ENCODE measurements around the gene DMRT1.

The DMRT1 gene

GRCh38 chr9:1014640-1015039 lies 173.1 kb downstream of the DMRT1 start:
- ATAC-seq (ENCODE audit: low read depth) (no peak), DNase-seq (ENCODE audit: low spot score) (no peak)
- no peak overlapping the region for H3K4me3 ChIP-seq (ENCODE audit: severe bottlenecking)
- no peaks in the 10 kb centered on the region for H3K9me3 ChIP-seq (ENCODE audit: severe bottlenecking)
- H3K27me3 ChIP-seq (ENCODE audit: insufficient read depth, poor library complexity, severe bottlenecking), result no peaks in the 10 kb centered on the region
- no peaks in the 10 kb centered on the region for H3K36me3 ChIP-seq (ENCODE audit: low read depth)
- no peaks in the 10 kb centered on the region for H3K4me1 ChIP-seq (ENCODE audit: insufficient read depth, poor library complexity, severe bottlenecking)
- TF ChIP-seq CTCF (IDR thresholded peaks at IDR 0.05; ENCODE audit: poor library complexity, severe bottlenecking), result no peak
- H3K27ac ChIP-seq (ENCODE audit: poor library complexity, severe bottlenecking), result no peak overlapping the region

- Histone ChIP-seq H3K27me3 (ENCODE audit: insufficient read depth, poor library complexity, severe bottlenecking) (no peaks in the 10 kb centered on the region), H3K9me3 (ENCODE audit: severe bottlenecking) (no peaks in the 10 kb centered on the region), H3K27ac (ENCODE audit: poor library complexity, severe bottlenecking) (no peak overlapping the region), H3K36me3 (ENCODE audit: low read depth) (no peaks in the 10 kb centered on the region), H3K4me3 (ENCODE audit: severe bottlenecking) (no peak overlapping the region), H3K4me1 (ENCODE audit: insufficient read depth, poor library complexity, severe bottlenecking) (no peaks in the 10 kb centered on the region)
- peak; percentile 21 for TF ChIP-seq CTCF (IDR thresholded peaks at IDR 0.05; ENCODE audit: poor library complexity, severe bottlenecking)
- no peak for ATAC-seq (ENCODE audit: low read depth)
- no peak for DNase-seq (ENCODE audit: low spot score)
These were observed 176.6 kb downstream of the DMRT1 start for GRCh38 chr9:1018121-1018520.
